ENCODE data around the gene TMEM127.
A peak's percentile ranks its signal among the peaks of the same experiment; 100 is the strongest.

Gene TMEM127

GRCh38 chr2:96261328-96262003 lies 4.3 kb downstream of the TMEM127 start:
- TF ChIP-seq, protein P1, sequence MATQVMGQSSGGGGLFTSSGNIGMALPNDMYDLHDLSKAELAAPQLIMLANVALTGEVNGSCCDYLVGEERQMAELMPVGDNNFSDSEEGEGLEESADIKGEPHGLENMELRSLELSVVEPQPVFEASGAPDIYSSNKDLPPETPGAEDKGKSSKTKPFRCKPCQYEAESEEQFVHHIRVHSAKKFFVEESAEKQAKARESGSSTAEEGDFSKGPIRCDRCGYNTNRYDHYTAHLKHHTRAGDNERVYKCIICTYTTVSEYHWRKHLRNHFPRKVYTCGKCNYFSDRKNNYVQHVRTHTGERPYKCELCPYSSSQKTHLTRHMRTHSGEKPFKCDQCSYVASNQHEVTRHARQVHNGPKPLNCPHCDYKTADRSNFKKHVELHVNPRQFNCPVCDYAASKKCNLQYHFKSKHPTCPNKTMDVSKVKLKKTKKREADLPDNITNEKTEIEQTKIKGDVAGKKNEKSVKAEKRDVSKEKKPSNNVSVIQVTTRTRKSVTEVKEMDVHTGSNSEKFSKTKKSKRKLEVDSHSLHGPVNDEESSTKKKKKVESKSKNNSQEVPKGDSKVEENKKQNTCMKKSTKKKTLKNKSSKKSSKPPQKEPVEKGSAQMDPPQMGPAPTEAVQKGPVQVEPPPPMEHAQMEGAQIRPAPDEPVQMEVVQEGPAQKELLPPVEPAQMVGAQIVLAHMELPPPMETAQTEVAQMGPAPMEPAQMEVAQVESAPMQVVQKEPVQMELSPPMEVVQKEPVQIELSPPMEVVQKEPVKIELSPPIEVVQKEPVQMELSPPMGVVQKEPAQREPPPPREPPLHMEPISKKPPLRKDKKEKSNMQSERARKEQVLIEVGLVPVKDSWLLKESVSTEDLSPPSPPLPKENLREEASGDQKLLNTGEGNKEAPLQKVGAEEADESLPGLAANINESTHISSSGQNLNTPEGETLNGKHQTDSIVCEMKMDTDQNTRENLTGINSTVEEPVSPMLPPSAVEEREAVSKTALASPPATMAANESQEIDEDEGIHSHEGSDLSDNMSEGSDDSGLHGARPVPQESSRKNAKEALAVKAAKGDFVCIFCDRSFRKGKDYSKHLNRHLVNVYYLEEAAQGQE (IDR thresholded peaks at IDR 0.05; ENCODE audit: insufficient read depth in 1 of 2, low read depth in 2 of 2, low read length in 2 of 2) = no peak
- TF ChIP-seq TAF1 (IDR thresholded peaks at IDR 0.05; ENCODE audit: borderline replicate concordance, insufficient read depth, low read length) = no peak
- no peak for TF ChIP-seq POLR2AphosphoS5 (IDR thresholded peaks at IDR 0.05; ENCODE audit: low read depth, low read length)
- no peak for TF ChIP-seq FOXP2 (optimal IDR thresholded peaks at IDR 0.05; ENCODE audit: borderline replicate concordance, extremely low read depth, extremely low read length, insufficient read depth)

DNA sequence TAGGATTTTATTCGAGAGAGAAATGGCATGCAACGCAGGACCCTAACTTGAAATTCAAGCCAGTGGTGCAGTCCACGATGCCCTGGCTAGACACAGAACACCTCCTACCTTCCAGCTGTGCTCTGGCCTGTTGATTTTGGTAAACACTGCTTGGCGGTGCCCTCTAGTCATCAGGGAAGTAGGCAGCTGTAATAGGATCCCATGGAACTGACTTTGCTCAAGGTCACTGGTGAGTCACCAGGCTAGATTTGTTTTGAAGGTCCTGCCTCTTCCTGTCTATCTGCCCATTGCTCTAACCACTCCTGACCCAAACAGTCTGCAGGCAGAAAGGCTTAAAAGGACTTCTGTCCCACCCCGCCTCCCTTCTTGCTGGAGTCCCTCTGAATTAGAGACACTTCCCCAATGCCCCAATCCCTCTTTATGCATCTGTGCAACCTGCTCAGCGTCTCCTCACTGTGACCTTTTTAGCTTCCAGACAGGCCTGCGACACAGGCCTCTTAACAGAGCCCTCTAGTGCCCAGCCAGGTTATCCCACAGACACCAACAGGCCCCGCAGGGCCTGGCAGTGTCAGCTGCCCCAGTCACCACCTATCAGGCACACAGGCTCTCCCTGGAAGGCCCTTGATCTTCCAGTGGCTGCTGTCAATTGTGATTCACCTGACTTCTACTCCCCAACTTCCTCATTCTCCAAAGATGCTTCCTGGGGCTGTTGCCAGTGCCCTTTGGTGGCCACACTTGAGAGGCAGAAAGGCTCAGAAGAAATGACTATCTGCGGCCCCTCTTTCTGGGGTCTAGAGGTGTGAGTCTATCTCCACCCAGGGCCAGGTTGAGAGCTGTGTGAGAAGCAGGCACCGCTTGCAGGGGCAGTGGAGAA lies 5.2 kb downstream of the TMEM127 start:
- TF ChIP-seq POLR2AphosphoS5 (IDR thresholded peaks at IDR 0.05; ENCODE audit: low read depth, low read length) (no peak), FOXP2 (optimal IDR thresholded peaks at IDR 0.05; ENCODE audit: borderline replicate concordance, extremely low read depth, extremely low read length, insufficient read depth) (no peak), TAF1 (IDR thresholded peaks at IDR 0.05; ENCODE audit: borderline replicate concordance, insufficient read depth, low read length) (peak; percentile 55; the same call in 1 of the 2 replicates), SIN3A (IDR thresholded peaks at IDR 0.05; ENCODE audit: borderline replicate concordance, insufficient read depth, low read length) (peak; percentile 63; the same call in 1 of the 2 replicates)
- TF ChIP-seq, protein P1 (IDR thresholded peaks at IDR 0.05; ENCODE audit: insufficient read depth in 1 of 2, low read depth in 2 of 2, low read length in 2 of 2) = no peak

GRCh38 chr2:96259497-96259921 lies 6.3 kb downstream of the TMEM127 start:
- TF ChIP-seq TAF1 (IDR thresholded peaks at IDR 0.05; ENCODE audit: borderline replicate concordance, insufficient read depth, low read length) = no peak
- TF ChIP-seq, protein P1 (IDR thresholded peaks at IDR 0.05; ENCODE audit: insufficient read depth in 1 of 2, low read depth in 2 of 2, low read length in 2 of 2) = no peak
- TF ChIP-seq POLR2AphosphoS5 (IDR thresholded peaks at IDR 0.05; ENCODE audit: low read depth, low read length) = no peak
- no peak for TF ChIP-seq SIN3A (IDR thresholded peaks at IDR 0.05; ENCODE audit: borderline replicate concordance, insufficient read depth, low read length)
- no peak for TF ChIP-seq FOXP2 (optimal IDR thresholded peaks at IDR 0.05; ENCODE audit: borderline replicate concordance, extremely low read depth, extremely low read length, insufficient read depth)

GRCh38 chr2:96258166-96259022 lies 7.4 kb downstream of the TMEM127 start:
- TF ChIP-seq TAF1 (IDR thresholded peaks at IDR 0.05; ENCODE audit: borderline replicate concordance, insufficient read depth, low read length) (no peak), SIN3A (IDR thresholded peaks at IDR 0.05; ENCODE audit: borderline replicate concordance, insufficient read depth, low read length) (no peak), FOXP2 (optimal IDR thresholded peaks at IDR 0.05; ENCODE audit: borderline replicate concordance, extremely low read depth, extremely low read length, insufficient read depth) (no peak)
- TF ChIP-seq, protein P1 (IDR thresholded peaks at IDR 0.05; ENCODE audit: insufficient read depth in 1 of 2, low read depth in 2 of 2, low read length in 2 of 2) = no peak

Data from PFSK-1 (cell line).